HFF-Myc (cell line): Measurements from ENCODE around the gene LZTS3.
"Not testable (repeated sequence)": the region's sequence is repeated elsewhere in the genome, so short reads cannot be mapped to it uniquely, and the experiment has no call there.

Experiments
- DNase-seq: peaks from one replicate; pipeline ENCODE4 v3.0.0-alpha.2; 2011; ENCODE audit warnings: low read depth; ENCODE audit errors: extremely low read depth
- H3K4me3 ChIP-seq: replicated peaks from 2 replicates; pipeline ENCODE4 v1.5.1; 2011; ENCODE audit warnings: low read depth, mild to moderate bottlenecking, control low read depth, low read length
- TF ChIP-seq, protein P1 (sequence below): IDR thresholded peaks from 2 replicates; pipeline ENCODE4 v1.5.1; 2012; ENCODE audit warnings: mild to moderate bottlenecking, low read depth, low read length, control low read depth; ENCODE audit errors: missing control alignments

LZTS3 gene

GRCh38 chr20:3189561-3190131 lies 16.3 kb upstream of the LZTS3 start:
- TF ChIP-seq, protein P1, sequence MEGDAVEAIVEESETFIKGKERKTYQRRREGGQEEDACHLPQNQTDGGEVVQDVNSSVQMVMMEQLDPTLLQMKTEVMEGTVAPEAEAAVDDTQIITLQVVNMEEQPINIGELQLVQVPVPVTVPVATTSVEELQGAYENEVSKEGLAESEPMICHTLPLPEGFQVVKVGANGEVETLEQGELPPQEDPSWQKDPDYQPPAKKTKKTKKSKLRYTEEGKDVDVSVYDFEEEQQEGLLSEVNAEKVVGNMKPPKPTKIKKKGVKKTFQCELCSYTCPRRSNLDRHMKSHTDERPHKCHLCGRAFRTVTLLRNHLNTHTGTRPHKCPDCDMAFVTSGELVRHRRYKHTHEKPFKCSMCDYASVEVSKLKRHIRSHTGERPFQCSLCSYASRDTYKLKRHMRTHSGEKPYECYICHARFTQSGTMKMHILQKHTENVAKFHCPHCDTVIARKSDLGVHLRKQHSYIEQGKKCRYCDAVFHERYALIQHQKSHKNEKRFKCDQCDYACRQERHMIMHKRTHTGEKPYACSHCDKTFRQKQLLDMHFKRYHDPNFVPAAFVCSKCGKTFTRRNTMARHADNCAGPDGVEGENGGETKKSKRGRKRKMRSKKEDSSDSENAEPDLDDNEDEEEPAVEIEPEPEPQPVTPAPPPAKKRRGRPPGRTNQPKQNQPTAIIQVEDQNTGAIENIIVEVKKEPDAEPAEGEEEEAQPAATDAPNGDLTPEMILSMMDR = no peak
- no peak for DNase-seq
- H3K4me3 ChIP-seq = no peak overlapping the region

GRCh38 chr20:3188823-3189413 lies 15.6 kb upstream of the LZTS3 start:
- no peak for DNase-seq
- no peak overlapping the region for H3K4me3 ChIP-seq
- TF ChIP-seq, protein P1 = no peak

DNA sequence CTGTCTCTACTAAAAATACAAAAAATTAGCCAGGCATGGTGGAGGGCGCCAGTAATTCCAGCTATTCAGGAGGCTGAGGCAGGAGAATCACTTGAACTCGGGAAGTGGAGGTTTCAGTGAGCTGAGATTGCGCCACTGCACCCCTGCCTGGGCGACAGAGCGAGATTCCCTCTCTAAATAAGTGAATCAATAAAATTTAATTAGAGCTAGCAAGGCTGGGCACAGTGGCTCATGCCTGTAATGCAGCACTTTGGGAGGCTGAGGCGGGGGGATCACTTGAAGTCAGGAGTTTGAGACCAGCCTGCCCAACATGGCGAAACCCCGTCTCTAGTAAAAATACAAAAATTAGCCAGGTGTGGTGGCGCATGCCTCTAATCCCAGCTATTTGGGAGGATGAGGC lies 14.5 kb upstream of the LZTS3 start:
- not testable (repeated sequence) for DNase-seq, H3K4me3 ChIP-seq

DNA sequence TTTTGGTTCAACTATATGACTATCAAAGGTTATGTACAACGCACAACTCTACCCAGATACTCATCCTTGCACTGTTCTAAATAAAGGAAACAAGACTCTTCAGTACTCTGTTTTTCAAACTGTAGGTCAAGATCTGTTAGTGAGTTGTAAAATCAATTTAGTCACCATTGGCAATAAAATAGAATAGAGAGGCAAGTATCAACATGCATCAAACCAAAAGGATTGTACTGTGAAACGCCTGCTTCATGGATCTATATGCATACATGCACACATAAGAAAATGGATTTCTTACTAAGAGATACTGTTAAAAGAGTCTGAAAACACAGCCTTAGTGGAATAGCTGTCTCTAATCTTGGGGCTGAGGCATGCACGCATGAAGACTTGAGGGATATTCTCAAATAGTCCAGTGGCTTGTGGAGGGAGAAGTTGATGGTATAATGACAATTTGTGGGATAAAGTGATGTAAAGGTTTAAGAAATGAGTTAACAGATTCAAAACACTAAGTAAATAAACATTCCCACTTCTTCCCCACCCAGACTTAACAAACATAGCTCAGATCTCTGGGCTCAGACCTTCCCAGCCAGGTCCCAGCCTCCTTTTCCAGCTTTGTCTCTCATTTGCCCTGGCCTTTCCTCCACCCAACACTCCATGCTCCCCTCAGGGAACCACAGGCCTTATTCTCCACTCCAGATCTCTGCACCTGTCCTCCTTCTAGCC lies 10.7 kb upstream of the LZTS3 start:
- no peak for DNase-seq
- no peak overlapping the region for H3K4me3 ChIP-seq
- TF ChIP-seq, protein P1 = no peak

DNA sequence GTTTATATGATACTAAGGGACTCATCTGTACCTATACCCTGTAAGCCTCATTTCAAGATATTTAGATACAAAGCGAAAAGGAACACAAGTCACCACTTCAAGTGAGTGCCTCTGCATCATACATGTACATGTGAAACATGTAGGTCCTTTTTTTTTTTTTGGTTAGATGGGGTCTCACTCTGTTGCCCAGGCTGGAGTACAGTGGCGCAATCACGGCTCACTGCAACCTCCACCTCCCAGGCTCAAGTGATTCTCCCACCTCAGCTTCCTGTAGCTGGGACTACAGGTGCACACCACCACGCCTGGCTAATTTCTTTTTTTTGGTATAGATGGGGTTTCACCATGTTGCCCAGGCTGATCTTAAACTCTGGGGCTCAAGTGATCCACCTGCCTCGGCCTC lies 9.1 kb upstream of the LZTS3 start:
- not testable (repeated sequence) for DNase-seq, H3K4me3 ChIP-seq

GRCh38 chr20:3181270-3181669 lies 7.9 kb upstream of the LZTS3 start:
- H3K4me3 ChIP-seq = no peak overlapping the region
- TF ChIP-seq, protein P1 = no peak
- no peak for DNase-seq

DNA sequence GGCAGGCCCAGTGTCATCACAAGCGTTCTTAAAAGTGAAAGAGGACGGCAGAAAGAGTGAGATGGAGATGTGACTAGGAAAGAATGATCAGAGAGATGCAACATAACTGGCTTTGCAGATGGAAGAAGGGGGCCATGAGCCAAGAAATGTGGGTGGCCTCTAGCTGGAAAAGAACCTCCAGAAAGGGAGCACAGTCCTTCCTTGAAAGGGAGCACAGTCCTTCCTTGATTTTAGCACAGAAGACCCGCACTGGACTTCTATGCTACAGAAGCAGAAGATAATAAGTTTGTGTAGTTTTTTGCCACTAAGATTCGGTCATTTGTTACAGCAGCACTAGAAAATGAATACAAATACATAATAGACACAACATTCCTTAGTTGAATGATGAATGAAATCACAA lies 7.0 kb upstream of the LZTS3 start:
- no peak overlapping the region for H3K4me3 ChIP-seq
- no peak for DNase-seq
- TF ChIP-seq, protein P1 = no peak
